Mesenchymal stem cell (in vitro differentiated cells and primary cell): ENCODE results near the gene PIK3R1.

Experiments used
- DNase-seq: peaks from one replicate; pipeline ENCODE4 v3.0.0-alpha.2; 2013
- H2AFZ ChIP-seq: one replicate; pipeline ENCODE4 v1.6.1; 2013; ENCODE audit warnings: low read depth, mild to moderate bottlenecking, control low read depth, inconsistent platforms, low read length, moderate library complexity
- H2AK5ac ChIP-seq: 2 replicates; pipeline ENCODE4 v1.6.1; 2013; ENCODE audit warnings: low read length, moderate library complexity, mild to moderate bottlenecking, inconsistent platforms; ENCODE audit not compliant: severe bottlenecking
- H2BK120ac ChIP-seq: one replicate; pipeline ENCODE4 v1.6.1; 2013; ENCODE audit warnings: low read depth, mild to moderate bottlenecking, inconsistent platforms, low read length, moderate library complexity
- H2BK12ac ChIP-seq, 2 experiments: one replicate each; pipeline ENCODE4 v1.6.1; 2013; ENCODE audit warnings: inconsistent platforms in 2 of 2, low read length in 2 of 2, mild to moderate bottlenecking in 2 of 2, moderate library complexity in 2 of 2, control low read depth in 1 of 2
- H2BK15ac ChIP-seq: one replicate; pipeline ENCODE4 v1.6.1; 2013; ENCODE audit warnings: mild to moderate bottlenecking, low read depth, inconsistent platforms; ENCODE audit not compliant: poor library complexity, severe bottlenecking
- H2BK5ac ChIP-seq: 2 replicates; pipeline ENCODE4 v1.6.1; 2013; ENCODE audit warnings: low read depth, mild to moderate bottlenecking, low read length, control low read depth, inconsistent platforms; ENCODE audit not compliant: poor library complexity, severe bottlenecking
- H3K14ac ChIP-seq, 2 experiments: one replicate each; pipeline ENCODE4 v1.6.1; 2013; ENCODE audit warnings: inconsistent platforms in 2 of 2, low read length in 2 of 2, control low read depth in 1 of 2, mild to moderate bottlenecking in 1 of 2, moderate library complexity in 1 of 2
- H3K18ac ChIP-seq, 2 experiments: one replicate each; pipeline ENCODE4 v1.6.1; 2013; ENCODE audit warnings: inconsistent platforms in 2 of 2, low read length in 2 of 2, control low read depth in 1 of 2, low read depth in 1 of 2, mild to moderate bottlenecking in 1 of 2
- H3K23ac ChIP-seq, 2 experiments: one replicate each; pipeline ENCODE4 v1.6.1; 2013; ENCODE audit warnings: inconsistent platforms in 2 of 2, low read length in 2 of 2, mild to moderate bottlenecking in 2 of 2, moderate library complexity in 2 of 2, control low read depth in 1 of 2
- H3K27ac ChIP-seq: 2 replicates; pipeline ENCODE4 v1.5.1; 2013; ENCODE audit warnings: mild to moderate bottlenecking, moderate library complexity, low read length, control low read depth, inconsistent platforms; ENCODE audit not compliant: poor library complexity, severe bottlenecking
- H3K27me3 ChIP-seq, 2 experiments: 2 replicates each; pipeline versions ENCODE4 v1.6.1 to v1.7.0; 2013; ENCODE audit warnings: low read length in 2 of 2, mild to moderate bottlenecking in 2 of 2, moderate library complexity in 2 of 2, control low read depth in 1 of 2, inconsistent platforms in 1 of 2; ENCODE audit not compliant: control insufficient read depth in 1 of 2, insufficient read depth in 1 of 2
- H3K36me3 ChIP-seq, 2 experiments: 2 replicates each; pipeline versions ENCODE4 v1.6.1 to v1.7.0; 2013; ENCODE audit warnings: low read length in 2 of 2, control low read depth in 1 of 2, inconsistent platforms in 1 of 2, low read depth in 1 of 2, mild to moderate bottlenecking in 1 of 2; ENCODE audit not compliant: insufficient read depth in 2 of 2, control insufficient read depth in 1 of 2
- H3K4ac ChIP-seq, 2 experiments: one replicate each; pipeline ENCODE4 v1.6.1; 2013; ENCODE audit warnings: inconsistent platforms in 2 of 2, low read length in 2 of 2, mild to moderate bottlenecking in 2 of 2, moderate library complexity in 2 of 2, control low read depth in 1 of 2, low read depth in 1 of 2
- H3K4me1 ChIP-seq: 2 replicates; pipeline ENCODE4 v1.6.1; 2013; ENCODE audit warnings: low read depth, low read length, control low read depth; ENCODE audit not compliant: control insufficient read depth, insufficient read depth
- H3K4me2 ChIP-seq: 2 replicates; pipeline ENCODE4 v1.6.1; 2013; ENCODE audit warnings: low read length, mild to moderate bottlenecking, inconsistent platforms; ENCODE audit not compliant: poor library complexity, severe bottlenecking
- H3K4me3 ChIP-seq, 2 experiments: 2 replicates each; pipeline versions ENCODE4 v1.5.1 to v1.7.0; 2013; ENCODE audit warnings: low read length in 2 of 2, mild to moderate bottlenecking in 2 of 2, control low read depth in 1 of 2, low read depth in 1 of 2; ENCODE audit not compliant: insufficient read depth in 1 of 2
- H3K79me1 ChIP-seq: replicated peaks from 2 replicates; pipeline ENCODE4 v1.6.1; 2013; ENCODE audit warnings: mild to moderate bottlenecking, control low read depth, low read length, inconsistent platforms; ENCODE audit not compliant: poor library complexity, severe bottlenecking
- H3K9ac ChIP-seq: 2 replicates; pipeline ENCODE4 v1.7.0; 2013; ENCODE audit warnings: mild to moderate bottlenecking, low read length, moderate library complexity
- H3K9me3 ChIP-seq: 2 replicates; pipeline ENCODE4 v1.7.0; 2013; ENCODE audit warnings: mild to moderate bottlenecking, low read length; ENCODE audit not compliant: control insufficient read depth
- H4K8ac ChIP-seq: one replicate; pipeline ENCODE4 v1.6.1; 2013; ENCODE audit warnings: inconsistent platforms, mild to moderate bottlenecking, low read length, moderate library complexity
- H4K91ac ChIP-seq: one replicate; pipeline ENCODE4 v1.6.1; 2013; ENCODE audit warnings: mild to moderate bottlenecking, low read length, inconsistent platforms
- WGBS: methylation state at CpG from one replicate; pipeline ENCODE4 v1.1.7; 2013; ENCODE audit warnings: mixed read lengths; 5-methylcytosine and 5-hydroxymethylcytosine counted together

The PIK3R1 gene

DNA sequence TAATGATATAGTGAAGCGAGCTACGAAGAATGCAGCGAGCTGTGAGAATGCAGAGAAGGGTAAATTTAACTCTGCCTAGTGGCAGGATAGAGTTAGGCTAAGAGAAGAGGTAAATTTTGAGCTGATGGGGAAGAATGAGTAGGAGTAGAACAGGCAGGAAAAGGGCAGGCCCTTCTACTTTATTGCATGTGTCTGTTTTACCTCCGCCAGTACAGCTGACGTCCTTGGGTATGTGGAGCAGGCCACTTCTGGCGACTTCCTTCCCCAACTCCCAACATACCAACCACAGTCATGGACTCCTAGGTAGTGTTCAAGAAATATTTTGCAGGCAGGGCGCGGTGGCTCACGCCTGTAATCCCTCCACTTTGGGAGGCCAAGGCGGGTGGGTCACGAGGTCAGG is 37.9 kb upstream of the PIK3R1 start:
- Histone ChIP-seq H3K14ac (no peak overlapping the region), H4K91ac (no peak overlapping the region), H2BK12ac (no peak overlapping the region), H2AK5ac (no peak overlapping the region), H3K18ac (no peak overlapping the region), H3K4ac (no peak overlapping the region), H3K9ac (no peak overlapping the region), H3K4me3 (no peak overlapping the region), H3K9me3 (no peaks in the 10 kb centered on the region), H3K36me3 (no peaks in the 10 kb centered on the region), H3K79me1 (no peaks in the 10 kb centered on the region), H3K23ac (no peak overlapping the region), H2AFZ (no peak overlapping the region), H2BK5ac (no peak overlapping the region), H3K27ac (no peak overlapping the region), H3K4me2 (no peak overlapping the region), H3K27me3 (no peaks in the 10 kb centered on the region), H4K8ac (no peak overlapping the region), H2BK15ac (no peak overlapping the region), H2BK120ac (no peak overlapping the region), H3K4me1 (no peaks in the 10 kb centered on the region)
- WGBS = 80% methylated on average over 11 of the region's 11 CpGs
- no peak for DNase-seq

DNA sequence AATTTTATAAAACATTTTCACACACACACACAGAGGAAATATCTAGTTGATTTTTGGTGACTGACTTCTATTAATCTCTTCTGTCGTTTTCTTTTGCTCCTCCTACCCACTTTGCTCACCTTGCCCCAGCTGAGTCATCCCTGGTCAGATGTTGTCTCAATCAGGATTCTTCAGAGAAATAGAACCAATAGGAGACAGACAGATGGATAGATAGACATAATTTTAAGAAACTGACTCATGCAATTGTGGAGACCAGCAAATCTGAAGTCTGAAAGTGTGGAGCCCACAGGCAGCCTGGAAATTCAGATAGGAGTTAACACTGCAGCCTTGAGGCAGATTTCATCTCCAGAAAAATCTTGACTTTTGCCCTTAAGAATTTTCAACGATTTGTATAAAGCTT is 37.0 kb upstream of the PIK3R1 start:
- Histone ChIP-seq H3K23ac (no peak overlapping the region), H3K36me3 (no peaks in the 10 kb centered on the region), H3K9ac (no peak overlapping the region), H4K91ac (no peak overlapping the region), H3K27ac (no peak overlapping the region), H3K18ac (no peak overlapping the region), H2BK15ac (no peak overlapping the region), H2BK120ac (no peak overlapping the region), H3K4me2 (no peak overlapping the region), H3K14ac (no peak overlapping the region), H2AK5ac (no peak overlapping the region), H3K79me1 (no peaks in the 10 kb centered on the region), H4K8ac (no peak overlapping the region), H2AFZ (no peak overlapping the region), H2BK12ac (no peak overlapping the region), H3K9me3 (no peaks in the 10 kb centered on the region), H3K4ac (no peak overlapping the region), H2BK5ac (no peak overlapping the region), H3K4me3 (no peak overlapping the region), H3K4me1 (no peaks in the 10 kb centered on the region), H3K27me3 (no peaks in the 10 kb centered on the region)
- 70% methylated on average over 2 of the region's 2 CpGs for WGBS
- no peak for DNase-seq

DNA sequence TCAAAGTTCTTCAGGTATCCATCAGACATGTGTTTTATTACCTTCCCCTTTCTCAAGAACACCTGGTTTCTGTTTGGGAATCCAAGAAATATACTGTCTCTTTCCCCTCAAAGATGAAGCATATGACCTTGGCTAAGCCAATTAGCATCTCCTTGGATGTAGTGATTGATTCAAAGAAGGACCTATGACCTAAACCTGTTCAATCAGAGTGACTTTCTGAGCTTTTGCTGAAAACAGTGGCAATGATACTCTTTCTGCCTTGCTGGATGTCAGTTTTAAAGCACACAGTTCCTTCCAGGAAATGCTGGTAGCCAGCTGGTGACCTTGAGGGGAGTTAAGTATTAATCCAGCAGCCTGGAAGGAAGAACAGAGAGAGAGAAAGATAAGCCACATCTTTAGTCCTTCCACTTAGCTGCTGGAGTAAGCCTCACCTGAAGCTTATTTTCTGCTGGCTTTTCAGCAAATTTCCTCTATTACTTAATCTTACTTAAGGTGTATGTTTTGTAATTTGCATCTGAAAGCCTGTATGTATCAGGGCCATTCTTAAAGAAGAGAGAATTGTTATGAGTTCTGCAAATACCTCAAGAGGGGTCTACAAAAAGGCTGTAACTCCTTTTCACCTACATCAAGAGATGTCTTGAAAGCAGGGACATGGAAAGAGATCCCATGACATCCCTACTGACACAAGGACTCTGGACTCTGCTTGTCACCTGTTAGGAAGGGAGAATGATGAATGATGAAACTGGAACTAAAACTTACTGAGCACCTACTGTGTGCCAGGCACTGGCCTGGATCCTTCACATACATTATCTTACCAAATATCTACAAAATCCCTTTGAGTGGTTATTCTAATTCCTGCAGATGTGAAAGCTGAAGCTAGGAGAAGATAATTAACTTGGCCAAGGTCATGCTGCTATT is 35.2 kb upstream of the PIK3R1 start:
- no peaks in the 10 kb centered on the region for H3K79me1 ChIP-seq
- no peaks in the 10 kb centered on the region for H3K36me3 ChIP-seq
- H3K4me3 ChIP-seq = no peak overlapping the region
- H2BK120ac ChIP-seq = no peak overlapping the region
- H3K18ac ChIP-seq = no peak overlapping the region
- H2BK5ac ChIP-seq = peak overlapping the region; percentile 0
- H3K27me3 ChIP-seq = no peaks in the 10 kb centered on the region
- H2AK5ac ChIP-seq = no peak overlapping the region
- no peak overlapping the region for H2BK15ac ChIP-seq
- no peak overlapping the region for H3K4ac ChIP-seq
- no peak overlapping the region for H3K4me2 ChIP-seq
- no peak for DNase-seq
- no peak overlapping the region for H3K23ac ChIP-seq
- H2AFZ ChIP-seq = no peak overlapping the region
- H3K9ac ChIP-seq = no peak overlapping the region
- H3K14ac ChIP-seq = no peak overlapping the region
- H2BK12ac ChIP-seq = no peak overlapping the region
- no peaks in the 10 kb centered on the region for H3K4me1 ChIP-seq
- H4K91ac ChIP-seq = no peak overlapping the region
- H3K27ac ChIP-seq = no peak overlapping the region
- H3K9me3 ChIP-seq = no peaks in the 10 kb centered on the region
- no peak overlapping the region for H4K8ac ChIP-seq

DNA sequence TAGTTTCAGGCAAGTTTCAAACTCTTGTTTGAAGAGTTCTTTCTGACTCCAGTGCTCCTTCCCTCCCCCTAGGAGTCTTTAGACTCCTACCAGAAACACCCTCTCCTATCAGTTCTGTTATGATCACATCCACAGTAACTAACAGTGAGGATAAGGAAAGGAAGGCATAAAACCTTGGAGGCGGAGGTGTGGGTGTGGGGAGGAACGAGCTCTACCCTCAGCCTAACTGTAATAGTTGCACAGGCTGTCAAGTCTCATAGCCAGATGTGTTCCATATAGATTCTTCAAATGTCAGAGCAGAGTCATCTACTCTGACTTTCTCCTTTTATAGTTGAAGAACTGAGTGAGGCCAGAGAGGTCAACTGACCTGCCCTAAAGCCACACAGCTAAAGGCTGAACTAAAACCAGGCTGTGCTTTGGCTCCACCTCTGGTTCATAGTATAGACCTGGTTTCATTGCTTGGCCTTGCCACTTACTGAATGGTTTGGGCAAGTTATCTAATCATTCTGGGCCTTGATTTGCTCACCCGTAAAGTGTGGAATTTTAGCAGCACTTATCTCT is 34.4 kb upstream of the PIK3R1 start:
- Histone ChIP-seq H2BK5ac (no peak overlapping the region), H2BK15ac (no peak overlapping the region), H3K9me3 (no peaks in the 10 kb centered on the region), H3K23ac (no peak overlapping the region), H3K18ac (no peak overlapping the region), H3K27ac (no peak overlapping the region), H3K79me1 (no peaks in the 10 kb centered on the region), H3K14ac (no peak overlapping the region), H2AK5ac (no peak overlapping the region), H3K4me1 (no peaks in the 10 kb centered on the region), H3K27me3 (no peaks in the 10 kb centered on the region), H4K8ac (no peak overlapping the region), H2BK120ac (no peak overlapping the region), H3K36me3 (no peaks in the 10 kb centered on the region), H3K4me3 (no peak overlapping the region), H3K4me2 (no peak overlapping the region), H2AFZ (no peak overlapping the region), H3K9ac (no peak overlapping the region), H4K91ac (no peak overlapping the region), H2BK12ac (no peak overlapping the region), H3K4ac (no peak overlapping the region)
- no peak for DNase-seq
- WGBS = 94% methylated on average over 1 of the region's 3 CpGs
